ENCODE measurements around the gene AATK. TPM values are rescaled to one million over a fixed set of nuclear protein-coding genes. Genes with fewer than 3 reads are reported as not detected.

The AATK gene
- total and polyA plus RNA-seq, 9 of the 15 experiments (the other 6 are each of a cell fraction or from before 2014, with no cell fraction given), result 0.11 to 0.55 (median 0.38) TPM; not detected in 5

DNA sequence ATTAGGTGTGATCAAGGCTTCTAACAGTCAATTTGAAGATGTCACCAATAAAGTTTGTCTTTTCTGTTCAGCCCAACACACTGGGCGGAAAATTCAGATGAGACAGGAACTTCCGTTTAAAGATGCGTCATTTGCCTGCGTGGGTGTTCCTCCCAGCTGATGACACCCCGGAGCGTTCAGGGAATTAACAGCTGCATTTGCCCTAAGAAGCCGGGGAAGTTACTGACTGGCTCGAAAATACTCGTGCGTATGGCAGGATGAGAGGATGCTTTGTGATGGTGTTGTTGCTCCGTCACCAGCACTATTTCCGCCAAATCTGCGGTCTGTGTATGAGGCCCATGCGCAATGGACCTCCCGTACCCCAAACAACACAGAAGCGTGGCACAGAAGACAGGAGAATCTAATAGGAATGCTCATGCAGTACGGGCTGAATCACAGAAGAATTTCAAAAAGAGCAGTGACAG, 12.6 kb downstream of the AATK start (continued):
- TF ChIP-seq CHD4 (IDR thresholded peaks at IDR 0.05; ENCODE audit: insufficient read depth, insufficient replicate concordance, low read depth, low read length, poor library complexity, severe bottlenecking), result no peak
- no peak for TF ChIP-seq SETDB1 (IDR thresholded peaks at IDR 0.05; ENCODE audit: low read length)
- TF ChIP-seq, protein P1, sequence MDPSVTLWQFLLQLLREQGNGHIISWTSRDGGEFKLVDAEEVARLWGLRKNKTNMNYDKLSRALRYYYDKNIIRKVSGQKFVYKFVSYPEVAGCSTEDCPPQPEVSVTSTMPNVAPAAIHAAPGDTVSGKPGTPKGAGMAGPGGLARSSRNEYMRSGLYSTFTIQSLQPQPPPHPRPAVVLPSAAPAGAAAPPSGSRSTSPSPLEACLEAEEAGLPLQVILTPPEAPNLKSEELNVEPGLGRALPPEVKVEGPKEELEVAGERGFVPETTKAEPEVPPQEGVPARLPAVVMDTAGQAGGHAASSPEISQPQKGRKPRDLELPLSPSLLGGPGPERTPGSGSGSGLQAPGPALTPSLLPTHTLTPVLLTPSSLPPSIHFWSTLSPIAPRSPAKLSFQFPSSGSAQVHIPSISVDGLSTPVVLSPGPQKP (CRISPR knock-in tag; IDR thresholded peaks at IDR 0.05), result no peak
- TF ChIP-seq EGR1 (conservative IDR thresholded peaks at IDR 0.05), result peak; percentile 99
- no peak for TF ChIP-seq ZNF717 (CRISPR knock-in tag; IDR thresholded peaks at IDR 0.05)
- no peak; the same call in 1 of the 2 replicates for TF ChIP-seq BACH1 (tag; IDR thresholded peaks at IDR 0.05)
- peak; percentile 15; the same call in 1 of the 2 replicates for TF ChIP-seq BHLHE40 (IDR thresholded peaks at IDR 0.05; ENCODE audit: low read length)
- TF ChIP-seq SAFB2 (IDR thresholded peaks at IDR 0.05; ENCODE audit: borderline replicate concordance, low read depth, low read length, severe bottlenecking), result no peak
- TF ChIP-seq ZNF436 (CRISPR knock-in tag; IDR thresholded peaks at IDR 0.05), result no peak
- TF ChIP-seq, protein P2, sequence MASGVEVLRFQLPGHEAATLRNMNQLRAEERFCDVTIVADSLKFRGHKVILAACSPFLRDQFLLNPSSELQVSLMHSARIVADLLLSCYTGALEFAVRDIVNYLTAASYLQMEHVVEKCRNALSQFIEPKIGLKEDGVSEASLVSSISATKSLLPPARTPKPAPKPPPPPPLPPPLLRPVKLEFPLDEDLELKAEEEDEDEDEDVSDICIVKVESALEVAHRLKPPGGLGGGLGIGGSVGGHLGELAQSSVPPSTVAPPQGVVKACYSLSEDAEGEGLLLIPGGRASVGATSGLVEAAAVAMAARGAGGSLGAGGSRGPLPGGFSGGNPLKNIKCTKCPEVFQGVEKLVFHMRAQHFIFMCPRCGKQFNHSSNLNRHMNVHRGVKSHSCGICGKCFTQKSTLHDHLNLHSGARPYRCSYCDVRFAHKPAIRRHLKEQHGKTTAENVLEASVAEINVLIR (CRISPR knock-in tag; IDR thresholded peaks at IDR 0.05), result no peak
- TF ChIP-seq, protein P3, sequence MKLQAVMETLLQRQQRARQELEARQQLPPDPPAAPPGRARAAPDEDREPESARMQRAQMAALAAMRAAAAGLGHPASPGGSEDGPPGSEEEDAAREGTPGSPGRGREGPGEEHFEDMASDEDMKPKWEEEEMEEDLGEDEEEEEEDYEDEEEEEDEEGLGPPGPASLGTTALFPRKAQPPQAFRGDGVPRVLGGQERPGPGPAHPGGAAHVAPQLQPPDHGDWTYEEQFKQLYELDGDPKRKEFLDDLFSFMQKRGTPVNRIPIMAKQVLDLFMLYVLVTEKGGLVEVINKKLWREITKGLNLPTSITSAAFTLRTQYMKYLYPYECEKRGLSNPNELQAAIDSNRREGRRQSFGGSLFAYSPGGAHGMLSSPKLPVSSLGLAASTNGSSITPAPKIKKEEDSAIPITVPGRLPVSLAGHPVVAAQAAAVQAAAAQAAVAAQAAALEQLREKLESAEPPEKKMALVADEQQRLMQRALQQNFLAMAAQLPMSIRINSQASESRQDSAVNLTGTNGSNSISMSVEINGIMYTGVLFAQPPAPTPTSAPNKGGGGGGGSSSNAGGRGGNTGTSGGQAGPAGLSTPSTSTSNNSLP (IDR thresholded peaks at IDR 0.05; ENCODE audit: borderline replicate concordance, low read depth, low read length), result no peak
- TF ChIP-seq, protein P4, sequence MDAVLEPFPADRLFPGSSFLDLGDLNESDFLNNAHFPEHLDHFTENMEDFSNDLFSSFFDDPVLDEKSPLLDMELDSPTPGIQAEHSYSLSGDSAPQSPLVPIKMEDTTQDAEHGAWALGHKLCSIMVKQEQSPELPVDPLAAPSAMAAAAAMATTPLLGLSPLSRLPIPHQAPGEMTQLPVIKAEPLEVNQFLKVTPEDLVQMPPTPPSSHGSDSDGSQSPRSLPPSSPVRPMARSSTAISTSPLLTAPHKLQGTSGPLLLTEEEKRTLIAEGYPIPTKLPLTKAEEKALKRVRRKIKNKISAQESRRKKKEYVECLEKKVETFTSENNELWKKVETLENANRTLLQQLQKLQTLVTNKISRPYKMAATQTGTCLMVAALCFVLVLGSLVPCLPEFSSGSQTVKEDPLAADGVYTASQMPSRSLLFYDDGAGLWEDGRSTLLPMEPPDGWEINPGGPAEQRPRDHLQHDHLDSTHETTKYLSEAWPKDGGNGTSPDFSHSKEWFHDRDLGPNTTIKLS (IDR thresholded peaks at IDR 0.05; ENCODE audit: borderline replicate concordance, low read depth), result 0 out of 2 replicates have a peak, but pooled peaks have one; percentile 46
- TF ChIP-seq, protein P5, sequence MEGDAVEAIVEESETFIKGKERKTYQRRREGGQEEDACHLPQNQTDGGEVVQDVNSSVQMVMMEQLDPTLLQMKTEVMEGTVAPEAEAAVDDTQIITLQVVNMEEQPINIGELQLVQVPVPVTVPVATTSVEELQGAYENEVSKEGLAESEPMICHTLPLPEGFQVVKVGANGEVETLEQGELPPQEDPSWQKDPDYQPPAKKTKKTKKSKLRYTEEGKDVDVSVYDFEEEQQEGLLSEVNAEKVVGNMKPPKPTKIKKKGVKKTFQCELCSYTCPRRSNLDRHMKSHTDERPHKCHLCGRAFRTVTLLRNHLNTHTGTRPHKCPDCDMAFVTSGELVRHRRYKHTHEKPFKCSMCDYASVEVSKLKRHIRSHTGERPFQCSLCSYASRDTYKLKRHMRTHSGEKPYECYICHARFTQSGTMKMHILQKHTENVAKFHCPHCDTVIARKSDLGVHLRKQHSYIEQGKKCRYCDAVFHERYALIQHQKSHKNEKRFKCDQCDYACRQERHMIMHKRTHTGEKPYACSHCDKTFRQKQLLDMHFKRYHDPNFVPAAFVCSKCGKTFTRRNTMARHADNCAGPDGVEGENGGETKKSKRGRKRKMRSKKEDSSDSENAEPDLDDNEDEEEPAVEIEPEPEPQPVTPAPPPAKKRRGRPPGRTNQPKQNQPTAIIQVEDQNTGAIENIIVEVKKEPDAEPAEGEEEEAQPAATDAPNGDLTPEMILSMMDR (IDR thresholded peaks at IDR 0.05 in 2 of 3, conservative IDR thresholded peaks at IDR 0.05 in 1 of 3; ENCODE audit: insufficient read depth in 2 of 3, low read depth in 1 of 3, low read length in 3 of 3), result no peak
